K562 (cell line): ENCODE measurements around the gene MADD.

Experiments
- ADNP ChIP-seq: fragments of 200-800 bp; sonication (Bioruptor generic); IDR thresholded peaks from 2 replicates; pipeline ENCODE4 v1.6.1; 2016; ENCODE audit warnings: missing genetic modification characterization, missing compliant biosample characterization
- E2F3 ChIP-seq: fragments of 250-450 bp; sonication (Bioruptor Pico); IDR thresholded peaks from 2 replicates; pipeline ENCODE4 v1.4.0; 2020; ENCODE audit warnings: mild to moderate bottlenecking
- NRF1 ChIP-seq, 2 experiments: fragments of 450-650 bp; IDR thresholded peaks in 1 of 2; conservative IDR thresholded peaks in 1 of 2; 2 replicates each; pipeline ENCODE4 v1.6.1; 2014; ENCODE audit warnings: mild to moderate bottlenecking in 2 of 2
- TBL1XR1 ChIP-seq, 2 experiments: IDR thresholded peaks; 2 replicates each; pipeline ENCODE4 v1.6.1; 2012; ENCODE audit warnings: improper control_type of control experiment in 2 of 2, low read length in 2 of 2, mild to moderate bottlenecking in 1 of 2
- ZNF121 ChIP-seq: sonication (generic); formaldehyde crosslinking; conservative IDR thresholded peaks from 2 replicates; pipeline ENCODE4 v1.8.0; 2022; ENCODE audit warnings: missing genetic modification reagents
- ZNF24 ChIP-seq: fragments of 450-650 bp; IDR thresholded peaks from 2 replicates; pipeline ENCODE4 v1.6.1; 2016
- ZNF274 ChIP-seq: IDR thresholded peaks from 2 replicates; pipeline ENCODE4 v1.6.1; 2011; ENCODE audit warnings: low read depth, mild to moderate bottlenecking, low read length, moderate library complexity, borderline replicate concordance
- ZNF324 ChIP-seq: fragments of 250-450 bp; sonication (Bioruptor Pico); IDR thresholded peaks from 2 replicates; pipeline ENCODE4 v1.4.0; 2020; ENCODE audit warnings: mild to moderate bottlenecking
- ZNF583 ChIP-seq: fragments of 250-450 bp; sonication (Bioruptor Pico); IDR thresholded peaks from 2 replicates; pipeline ENCODE4 v1.4.0; 2020
- TF ChIP-seq, protein P1 (sequence below): fragments of 200-600 bp; sonication (generic); IDR thresholded peaks from one replicate; pipeline ENCODE4 v1.6.1; 2012; ENCODE audit warnings: mild to moderate bottlenecking, low read depth, low read length, inconsistent platforms
- TF ChIP-seq, protein P2 (sequence below): fragments of 450-650 bp; IDR thresholded peaks from 2 replicates; pipeline ENCODE4 v1.6.1; 2017; ENCODE audit warnings: antibody characterized with exemption, mild to moderate bottlenecking

DNA sequence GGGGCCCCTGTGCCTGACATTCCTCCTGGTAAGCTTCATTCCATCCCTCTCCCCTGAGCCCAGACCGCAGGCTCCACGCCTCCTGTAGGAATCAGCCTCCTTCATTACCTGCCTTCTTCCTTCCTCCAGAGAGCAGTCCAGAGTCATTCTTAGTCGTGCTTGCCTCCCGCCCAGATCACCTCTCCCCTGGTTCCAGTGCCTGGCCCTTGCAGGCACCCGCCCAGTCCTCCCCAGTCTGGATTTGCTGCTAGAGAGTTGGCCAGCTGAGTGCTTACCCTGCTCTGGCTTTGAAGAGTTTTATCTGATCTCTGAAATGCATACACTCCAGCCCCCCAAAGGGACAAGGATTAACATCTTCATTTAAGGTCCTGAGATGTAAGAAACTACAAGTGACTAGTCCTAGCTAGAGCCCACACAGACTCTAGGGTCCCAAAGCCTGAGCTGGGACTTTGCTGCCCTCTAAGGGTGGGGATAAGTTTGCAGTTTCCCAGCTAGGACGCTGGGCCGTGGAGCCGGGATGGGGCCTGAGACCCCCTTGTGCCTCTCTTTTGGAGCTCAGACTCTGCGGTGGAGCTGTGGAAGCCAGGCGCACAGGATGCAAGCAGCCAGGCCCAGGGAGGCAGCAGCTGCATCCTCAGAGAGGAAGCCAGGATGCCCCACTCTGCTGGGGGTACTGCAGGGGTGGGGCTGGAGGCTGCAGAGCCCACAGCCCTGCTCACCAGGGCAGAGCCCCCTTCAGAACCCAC lies 10.5 kb upstream of the MADD start:
- TF ChIP-seq, protein P1, sequence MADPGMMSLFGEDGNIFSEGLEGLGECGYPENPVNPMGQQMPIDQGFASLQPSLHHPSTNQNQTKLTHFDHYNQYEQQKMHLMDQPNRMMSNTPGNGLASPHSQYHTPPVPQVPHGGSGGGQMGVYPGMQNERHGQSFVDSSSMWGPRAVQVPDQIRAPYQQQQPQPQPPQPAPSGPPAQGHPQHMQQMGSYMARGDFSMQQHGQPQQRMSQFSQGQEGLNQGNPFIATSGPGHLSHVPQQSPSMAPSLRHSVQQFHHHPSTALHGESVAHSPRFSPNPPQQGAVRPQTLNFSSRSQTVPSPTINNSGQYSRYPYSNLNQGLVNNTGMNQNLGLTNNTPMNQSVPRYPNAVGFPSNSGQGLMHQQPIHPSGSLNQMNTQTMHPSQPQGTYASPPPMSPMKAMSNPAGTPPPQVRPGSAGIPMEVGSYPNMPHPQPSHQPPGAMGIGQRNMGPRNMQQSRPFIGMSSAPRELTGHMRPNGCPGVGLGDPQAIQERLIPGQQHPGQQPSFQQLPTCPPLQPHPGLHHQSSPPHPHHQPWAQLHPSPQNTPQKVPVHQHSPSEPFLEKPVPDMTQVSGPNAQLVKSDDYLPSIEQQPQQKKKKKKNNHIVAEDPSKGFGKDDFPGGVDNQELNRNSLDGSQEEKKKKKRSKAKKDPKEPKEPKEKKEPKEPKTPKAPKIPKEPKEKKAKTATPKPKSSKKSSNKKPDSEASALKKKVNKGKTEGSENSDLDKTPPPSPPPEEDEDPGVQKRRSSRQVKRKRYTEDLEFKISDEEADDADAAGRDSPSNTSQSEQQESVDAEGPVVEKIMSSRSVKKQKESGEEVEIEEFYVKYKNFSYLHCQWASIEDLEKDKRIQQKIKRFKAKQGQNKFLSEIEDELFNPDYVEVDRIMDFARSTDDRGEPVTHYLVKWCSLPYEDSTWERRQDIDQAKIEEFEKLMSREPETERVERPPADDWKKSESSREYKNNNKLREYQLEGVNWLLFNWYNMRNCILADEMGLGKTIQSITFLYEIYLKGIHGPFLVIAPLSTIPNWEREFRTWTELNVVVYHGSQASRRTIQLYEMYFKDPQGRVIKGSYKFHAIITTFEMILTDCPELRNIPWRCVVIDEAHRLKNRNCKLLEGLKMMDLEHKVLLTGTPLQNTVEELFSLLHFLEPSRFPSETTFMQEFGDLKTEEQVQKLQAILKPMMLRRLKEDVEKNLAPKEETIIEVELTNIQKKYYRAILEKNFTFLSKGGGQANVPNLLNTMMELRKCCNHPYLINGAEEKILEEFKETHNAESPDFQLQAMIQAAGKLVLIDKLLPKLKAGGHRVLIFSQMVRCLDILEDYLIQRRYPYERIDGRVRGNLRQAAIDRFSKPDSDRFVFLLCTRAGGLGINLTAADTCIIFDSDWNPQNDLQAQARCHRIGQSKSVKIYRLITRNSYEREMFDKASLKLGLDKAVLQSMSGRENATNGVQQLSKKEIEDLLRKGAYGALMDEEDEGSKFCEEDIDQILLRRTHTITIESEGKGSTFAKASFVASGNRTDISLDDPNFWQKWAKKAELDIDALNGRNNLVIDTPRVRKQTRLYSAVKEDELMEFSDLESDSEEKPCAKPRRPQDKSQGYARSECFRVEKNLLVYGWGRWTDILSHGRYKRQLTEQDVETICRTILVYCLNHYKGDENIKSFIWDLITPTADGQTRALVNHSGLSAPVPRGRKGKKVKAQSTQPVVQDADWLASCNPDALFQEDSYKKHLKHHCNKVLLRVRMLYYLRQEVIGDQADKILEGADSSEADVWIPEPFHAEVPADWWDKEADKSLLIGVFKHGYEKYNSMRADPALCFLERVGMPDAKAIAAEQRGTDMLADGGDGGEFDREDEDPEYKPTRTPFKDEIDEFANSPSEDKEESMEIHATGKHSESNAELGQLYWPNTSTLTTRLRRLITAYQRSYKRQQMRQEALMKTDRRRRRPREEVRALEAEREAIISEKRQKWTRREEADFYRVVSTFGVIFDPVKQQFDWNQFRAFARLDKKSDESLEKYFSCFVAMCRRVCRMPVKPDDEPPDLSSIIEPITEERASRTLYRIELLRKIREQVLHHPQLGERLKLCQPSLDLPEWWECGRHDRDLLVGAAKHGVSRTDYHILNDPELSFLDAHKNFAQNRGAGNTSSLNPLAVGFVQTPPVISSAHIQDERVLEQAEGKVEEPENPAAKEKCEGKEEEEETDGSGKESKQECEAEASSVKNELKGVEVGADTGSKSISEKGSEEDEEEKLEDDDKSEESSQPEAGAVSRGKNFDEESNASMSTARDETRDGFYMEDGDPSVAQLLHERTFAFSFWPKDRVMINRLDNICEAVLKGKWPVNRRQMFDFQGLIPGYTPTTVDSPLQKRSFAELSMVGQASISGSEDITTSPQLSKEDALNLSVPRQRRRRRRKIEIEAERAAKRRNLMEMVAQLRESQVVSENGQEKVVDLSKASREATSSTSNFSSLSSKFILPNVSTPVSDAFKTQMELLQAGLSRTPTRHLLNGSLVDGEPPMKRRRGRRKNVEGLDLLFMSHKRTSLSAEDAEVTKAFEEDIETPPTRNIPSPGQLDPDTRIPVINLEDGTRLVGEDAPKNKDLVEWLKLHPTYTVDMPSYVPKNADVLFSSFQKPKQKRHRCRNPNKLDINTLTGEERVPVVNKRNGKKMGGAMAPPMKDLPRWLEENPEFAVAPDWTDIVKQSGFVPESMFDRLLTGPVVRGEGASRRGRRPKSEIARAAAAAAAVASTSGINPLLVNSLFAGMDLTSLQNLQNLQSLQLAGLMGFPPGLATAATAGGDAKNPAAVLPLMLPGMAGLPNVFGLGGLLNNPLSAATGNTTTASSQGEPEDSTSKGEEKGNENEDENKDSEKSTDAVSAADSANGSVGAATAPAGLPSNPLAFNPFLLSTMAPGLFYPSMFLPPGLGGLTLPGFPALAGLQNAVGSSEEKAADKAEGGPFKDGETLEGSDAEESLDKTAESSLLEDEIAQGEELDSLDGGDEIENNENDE: no peak
- TF ChIP-seq NRF1 (conservative IDR thresholded peaks at IDR 0.05 in 1 of 2, IDR thresholded peaks at IDR 0.05 in 1 of 2): no peak
- TF ChIP-seq TBL1XR1 (IDR thresholded peaks at IDR 0.05; ENCODE audit: low read length in 2 of 2): no peak
- TF ChIP-seq ZNF274: no peak
- TF ChIP-seq E2F3: no peak
- TF ChIP-seq ADNP (tag): no peak
- TF ChIP-seq, protein P2, sequence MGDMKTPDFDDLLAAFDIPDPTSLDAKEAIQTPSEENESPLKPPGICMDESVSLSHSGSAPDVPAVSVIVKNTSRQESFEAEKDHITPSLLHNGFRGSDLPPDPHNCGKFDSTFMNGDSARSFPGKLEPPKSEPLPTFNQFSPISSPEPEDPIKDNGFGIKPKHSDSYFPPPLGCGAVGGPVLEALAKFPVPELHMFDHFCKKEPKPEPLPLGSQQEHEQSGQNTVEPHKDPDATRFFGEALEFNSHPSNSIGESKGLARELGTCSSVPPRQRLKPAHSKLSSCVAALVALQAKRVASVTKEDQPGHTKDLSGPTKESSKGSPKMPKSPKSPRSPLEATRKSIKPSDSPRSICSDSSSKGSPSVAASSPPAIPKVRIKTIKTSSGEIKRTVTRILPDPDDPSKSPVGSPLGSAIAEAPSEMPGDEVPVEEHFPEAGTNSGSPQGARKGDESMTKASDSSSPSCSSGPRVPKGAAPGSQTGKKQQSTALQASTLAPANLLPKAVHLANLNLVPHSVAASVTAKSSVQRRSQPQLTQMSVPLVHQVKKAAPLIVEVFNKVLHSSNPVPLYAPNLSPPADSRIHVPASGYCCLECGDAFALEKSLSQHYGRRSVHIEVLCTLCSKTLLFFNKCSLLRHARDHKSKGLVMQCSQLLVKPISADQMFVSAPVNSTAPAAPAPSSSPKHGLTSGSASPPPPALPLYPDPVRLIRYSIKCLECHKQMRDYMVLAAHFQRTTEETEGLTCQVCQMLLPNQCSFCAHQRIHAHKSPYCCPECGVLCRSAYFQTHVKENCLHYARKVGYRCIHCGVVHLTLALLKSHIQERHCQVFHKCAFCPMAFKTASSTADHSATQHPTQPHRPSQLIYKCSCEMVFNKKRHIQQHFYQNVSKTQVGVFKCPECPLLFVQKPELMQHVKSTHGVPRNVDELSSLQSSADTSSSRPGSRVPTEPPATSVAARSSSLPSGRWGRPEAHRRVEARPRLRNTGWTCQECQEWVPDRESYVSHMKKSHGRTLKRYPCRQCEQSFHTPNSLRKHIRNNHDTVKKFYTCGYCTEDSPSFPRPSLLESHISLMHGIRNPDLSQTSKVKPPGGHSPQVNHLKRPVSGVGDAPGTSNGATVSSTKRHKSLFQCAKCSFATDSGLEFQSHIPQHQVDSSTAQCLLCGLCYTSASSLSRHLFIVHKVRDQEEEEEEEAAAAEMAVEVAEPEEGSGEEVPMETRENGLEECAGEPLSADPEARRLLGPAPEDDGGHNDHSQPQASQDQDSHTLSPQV: no peak
- TF ChIP-seq ZNF324: no peak
- TF ChIP-seq ZNF121 (CRISPR knock-in tag): no peak
- TF ChIP-seq ZNF583 (CRISPR knock-in tag): no peak
- no peak for TF ChIP-seq ZNF24
